Superior temporal gyrus (tissue), 1 donor: ENCODE results near the gene IPO11.
"Not testable (repeated sequence)": the region's sequence is repeated elsewhere in the genome, so short reads cannot be mapped to it uniquely, and the experiment has no call there.

Source experiments
- DNase-seq: peaks from one replicate; pipeline ENCODE4 v3.0.0-alpha.2; 2016; ENCODE audit errors: extremely low spot score

The IPO11 gene

GRCh38 chr5:62596691-62597090 is 184.1 kb downstream of the IPO11 start:
- DNase-seq = no peak

GRCh38 chr5:62597314-62597713 is 184.8 kb downstream of the IPO11 start:
- DNase-seq = no peak

GRCh38 chr5:62600560-62601252 is 188.1 kb downstream of the IPO11 start:
- no peak for DNase-seq

- DNase-seq = no peak
Observed at GRCh38 chr5:62603934-62604333, 191.4 kb downstream of the IPO11 start.

- DNase-seq = no peak
Observed at GRCh38 chr5:62605638-62606037, 193.1 kb downstream of the IPO11 start.

- DNase-seq = no peak
Observed at GRCh38 chr5:62606878-62607277, 194.3 kb downstream of the IPO11 start.

GRCh38 chr5:62607615-62608014 is 195.1 kb downstream of the IPO11 start:
- DNase-seq = no peak

- DNase-seq = no peak
Observed at GRCh38 chr5:62608529-62609511, 196.3 kb downstream of the IPO11 start.

GRCh38 chr5:62614355-62614754 is 201.8 kb downstream of the IPO11 start:
- no peak for DNase-seq

- DNase-seq = no peak
Observed at GRCh38 chr5:62616615-62617277, 204.2 kb downstream of the IPO11 start.

GRCh38 chr5:62617943-62618342 is 205.4 kb downstream of the IPO11 start:
- no peak for DNase-seq

GRCh38 chr5:62620761-62621160 is 208.2 kb downstream of the IPO11 start:
- no peak for DNase-seq

GRCh38 chr5:62621280-62621679 is 208.7 kb downstream of the IPO11 start:
- DNase-seq = no peak

GRCh38 chr5:62623271-62623670 is 210.7 kb downstream of the IPO11 start:
- no peak for DNase-seq

- not testable (repeated sequence) for DNase-seq
Observed at GRCh38 chr5:62624436-62624835, 211.9 kb downstream of the IPO11 start.

GRCh38 chr5:62626534-62626933 is 214.0 kb downstream of the IPO11 start:
- DNase-seq = no peak

GRCh38 chr5:62627121-62627520 is 214.6 kb downstream of the IPO11 start:
- DNase-seq = no peak

GRCh38 chr5:62627901-62628300 is 215.3 kb downstream of the IPO11 start:
- DNase-seq = no peak

- DNase-seq = no peak
Observed at GRCh38 chr5:62631909-62632580, 219.5 kb downstream of the IPO11 start.

GRCh38 chr5:62633243-62633642 is 220.7 kb downstream of the IPO11 start:
- no peak for DNase-seq

- DNase-seq = no peak
Observed at GRCh38 chr5:62640446-62640845, 227.9 kb downstream of the IPO11 start.

- no peak for DNase-seq
Observed at GRCh38 chr5:62642468-62642867, 229.9 kb downstream of the IPO11 start.
